ENCODE measurements around the gene DEPDC4.
"Not testable (repeated sequence)": the region's sequence is repeated elsewhere in the genome, so short reads cannot be mapped to it uniquely, and the experiment has no call there.

The DEPDC4 gene

DNA sequence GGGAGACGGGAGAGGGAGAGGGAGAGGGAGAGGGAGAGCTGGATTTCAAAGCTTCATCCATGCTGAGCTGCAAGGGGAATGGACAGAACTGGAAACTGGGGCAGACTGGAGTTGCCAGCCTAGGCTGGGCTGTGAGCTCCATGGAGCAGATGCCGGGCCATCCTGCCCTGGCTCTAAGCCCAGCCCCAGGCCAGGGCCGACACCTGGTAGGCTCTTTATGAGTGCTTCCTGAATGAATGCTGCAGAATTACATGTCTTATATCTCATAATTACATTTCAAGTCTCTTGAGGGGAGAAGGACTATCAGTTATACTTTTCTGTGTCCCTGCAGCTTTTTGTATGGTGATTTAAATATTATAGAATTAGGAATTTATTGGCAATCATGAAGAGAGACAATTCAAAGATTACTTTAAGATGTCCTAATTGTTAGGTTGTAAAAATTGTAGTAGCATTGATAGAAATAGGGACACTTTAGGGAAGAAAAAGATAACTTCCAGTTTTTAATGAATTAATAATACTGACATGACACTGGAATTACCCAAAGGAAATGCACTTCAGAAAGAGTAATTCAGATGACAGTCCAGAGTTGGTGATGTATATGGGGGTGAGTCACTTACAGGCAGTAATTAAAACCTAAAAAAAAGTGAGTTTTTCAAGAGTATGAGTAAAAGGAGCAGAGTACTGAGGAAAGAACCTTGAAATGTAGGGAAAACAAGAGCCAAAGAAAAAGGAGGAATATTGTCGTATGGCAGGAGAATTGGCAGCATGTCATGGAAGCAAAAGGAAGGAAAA is 29.1 kb upstream of the DEPDC4 start:
- H3K4me1 ChIP-seq (ENCODE audit: control insufficient read depth in 1 of 2, insufficient read depth in 1 of 2, low read depth in 1 of 2, low read length in 1 of 2) = no peaks in the 10 kb centered on the region
- no peak overlapping the region for H3K27ac ChIP-seq
- no peak overlapping the region for H3K4me3 ChIP-seq (ENCODE audit: low read depth in 1 of 2, low read length in 1 of 2)
- peaks cover 46% of the 10 kb centered on the region for H3K36me3 ChIP-seq
- no peaks in the 10 kb centered on the region for H3K27me3 ChIP-seq
- TF ChIP-seq, protein P1, sequence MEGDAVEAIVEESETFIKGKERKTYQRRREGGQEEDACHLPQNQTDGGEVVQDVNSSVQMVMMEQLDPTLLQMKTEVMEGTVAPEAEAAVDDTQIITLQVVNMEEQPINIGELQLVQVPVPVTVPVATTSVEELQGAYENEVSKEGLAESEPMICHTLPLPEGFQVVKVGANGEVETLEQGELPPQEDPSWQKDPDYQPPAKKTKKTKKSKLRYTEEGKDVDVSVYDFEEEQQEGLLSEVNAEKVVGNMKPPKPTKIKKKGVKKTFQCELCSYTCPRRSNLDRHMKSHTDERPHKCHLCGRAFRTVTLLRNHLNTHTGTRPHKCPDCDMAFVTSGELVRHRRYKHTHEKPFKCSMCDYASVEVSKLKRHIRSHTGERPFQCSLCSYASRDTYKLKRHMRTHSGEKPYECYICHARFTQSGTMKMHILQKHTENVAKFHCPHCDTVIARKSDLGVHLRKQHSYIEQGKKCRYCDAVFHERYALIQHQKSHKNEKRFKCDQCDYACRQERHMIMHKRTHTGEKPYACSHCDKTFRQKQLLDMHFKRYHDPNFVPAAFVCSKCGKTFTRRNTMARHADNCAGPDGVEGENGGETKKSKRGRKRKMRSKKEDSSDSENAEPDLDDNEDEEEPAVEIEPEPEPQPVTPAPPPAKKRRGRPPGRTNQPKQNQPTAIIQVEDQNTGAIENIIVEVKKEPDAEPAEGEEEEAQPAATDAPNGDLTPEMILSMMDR (IDR thresholded peaks at IDR 0.05) = no peak
- no peaks in the 10 kb centered on the region for H3K9me3 ChIP-seq

DNA sequence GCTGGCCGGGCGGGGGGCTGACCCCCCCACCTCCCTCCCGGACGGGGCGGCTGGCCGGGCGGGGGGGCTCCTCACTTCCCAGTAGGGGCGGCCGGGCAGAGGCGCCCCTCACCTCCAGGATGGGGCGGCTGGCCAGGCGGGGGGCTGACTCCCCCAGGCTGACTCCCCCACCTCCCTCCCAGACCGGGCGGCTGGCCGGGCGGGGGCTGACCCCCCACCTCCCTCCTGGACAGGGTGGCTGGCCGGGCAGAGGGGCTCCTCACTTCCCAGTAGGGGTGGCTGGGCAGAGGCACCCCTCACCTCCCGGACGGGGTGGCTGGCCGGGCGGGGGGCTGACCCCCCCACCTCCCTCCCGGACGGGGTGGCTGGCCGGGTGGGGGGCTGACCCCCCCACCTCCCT is 27.5 kb upstream of the DEPDC4 start:
- peaks cover 44% of the 10 kb centered on the region for H3K36me3 ChIP-seq
- H3K27ac ChIP-seq; H3K4me1 ChIP-seq (ENCODE audit: control insufficient read depth in 1 of 2, insufficient read depth in 1 of 2, low read depth in 1 of 2, low read length in 1 of 2); H3K27me3 ChIP-seq; H3K9me3 ChIP-seq; H3K4me3 ChIP-seq (ENCODE audit: low read depth in 1 of 2, low read length in 1 of 2): not testable (repeated sequence)

DNA sequence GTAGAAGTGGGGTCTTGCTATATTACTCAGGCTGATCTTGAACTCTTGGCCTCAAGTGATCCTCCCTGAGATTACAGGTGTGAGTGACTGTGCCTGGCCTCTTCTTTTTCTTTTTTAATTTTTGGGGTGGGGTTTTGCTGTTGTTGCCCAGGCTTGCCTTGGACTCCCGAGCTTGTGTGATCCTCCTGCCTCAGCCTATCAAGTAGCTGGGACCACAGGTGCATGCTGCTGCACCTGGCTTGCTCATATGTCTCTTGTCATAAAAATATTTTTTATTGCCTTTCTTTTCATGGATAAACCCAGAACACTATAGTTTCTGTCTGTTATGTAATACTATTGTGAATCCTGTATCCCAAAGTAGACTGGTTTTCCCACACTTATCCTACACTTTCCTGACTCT is 26.1 kb upstream of the DEPDC4 start:
- TF ChIP-seq, protein P1 (IDR thresholded peaks at IDR 0.05) = no peak

DNA sequence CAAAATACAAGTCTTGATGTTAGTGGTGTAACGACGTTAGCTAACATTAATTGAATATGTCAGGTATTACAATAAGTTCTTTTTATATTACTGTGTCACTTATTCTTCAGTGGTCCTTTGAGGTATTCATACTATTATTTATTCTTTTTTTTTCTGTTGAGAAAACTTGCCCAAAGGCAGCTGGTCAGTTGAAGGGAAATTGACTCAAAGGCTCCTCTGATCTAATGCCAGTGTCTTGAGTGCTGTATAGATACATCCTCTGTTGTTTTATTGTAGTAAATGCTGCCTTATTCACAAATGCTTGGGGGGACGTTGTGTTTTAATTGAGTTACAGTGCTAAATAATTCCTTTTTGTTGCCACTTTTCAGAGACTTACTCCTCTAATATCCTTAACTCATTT is 23.1 kb upstream of the DEPDC4 start:
- Histone ChIP-seq H3K36me3 (peaks cover 37% of the 10 kb centered on the region), H3K27me3 (no peaks in the 10 kb centered on the region)
- TF ChIP-seq, protein P1 (IDR thresholded peaks at IDR 0.05) = no peak

More for the DNA sequence above, 26.1 kb upstream of the DEPDC4 start:
- Histone ChIP-seq H3K4me1 (ENCODE audit: control insufficient read depth in 1 of 2, insufficient read depth in 1 of 2, low read depth in 1 of 2, low read length in 1 of 2) (no peaks in the 10 kb centered on the region), H3K27me3 (no peaks in the 10 kb centered on the region), H3K4me3 (ENCODE audit: low read depth in 1 of 2, low read length in 1 of 2) (no peak overlapping the region), H3K27ac (no peak overlapping the region), H3K36me3 (peaks cover 31% of the 10 kb centered on the region), H3K9me3 (no peaks in the 10 kb centered on the region)

GRCh38 chr12:100289038-100289437 is 22.2 kb upstream of the DEPDC4 start:
- no peaks in the 10 kb centered on the region for H3K27me3 ChIP-seq

More for the DNA sequence above, 23.1 kb upstream of the DEPDC4 start:
- Histone ChIP-seq H3K4me1 (ENCODE audit: control insufficient read depth in 1 of 2, insufficient read depth in 1 of 2, low read depth in 1 of 2, low read length in 1 of 2) (no peaks in the 10 kb centered on the region), H3K27ac (no peak overlapping the region), H3K4me3 (ENCODE audit: low read depth in 1 of 2, low read length in 1 of 2) (no peak overlapping the region), H3K9me3 (no peaks in the 10 kb centered on the region)

DNA sequence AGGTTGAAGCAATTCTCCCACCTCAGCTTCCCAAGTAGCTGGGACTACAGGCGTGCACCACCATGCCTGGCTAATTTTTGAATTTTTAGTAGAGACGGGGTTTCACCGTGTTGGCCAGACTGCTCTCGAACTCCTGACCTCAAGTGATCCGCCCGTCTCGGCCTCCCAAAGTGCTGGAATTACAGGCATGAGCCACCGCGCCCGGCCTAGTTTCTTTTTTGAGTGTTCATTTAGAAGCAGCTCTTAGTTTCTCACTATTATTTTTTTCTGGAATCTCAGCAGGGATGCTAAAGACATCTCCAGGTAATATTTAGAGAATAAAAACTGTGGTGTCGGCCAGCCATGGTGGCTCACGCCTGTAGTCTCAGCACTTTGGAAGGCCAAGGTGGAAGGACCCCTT is 17.7 kb upstream of the DEPDC4 start:
- H3K9me3 ChIP-seq; H3K27me3 ChIP-seq; H3K27ac ChIP-seq; H3K4me3 ChIP-seq (ENCODE audit: low read depth in 1 of 2, low read length in 1 of 2); H3K4me1 ChIP-seq (ENCODE audit: control insufficient read depth in 1 of 2, insufficient read depth in 1 of 2, low read depth in 1 of 2, low read length in 1 of 2): not testable (repeated sequence)
- H3K36me3 ChIP-seq = peaks cover 32% of the 10 kb centered on the region

More at GRCh38 chr12:100289038-100289437, 22.2 kb upstream of the DEPDC4 start:
- H3K4me1 ChIP-seq (ENCODE audit: control insufficient read depth in 1 of 2, insufficient read depth in 1 of 2, low read depth in 1 of 2, low read length in 1 of 2) = no peaks in the 10 kb centered on the region
- H3K9me3 ChIP-seq = no peaks in the 10 kb centered on the region
- H3K36me3 ChIP-seq = peaks cover 47% of the 10 kb centered on the region
- TF ChIP-seq, protein P1 (IDR thresholded peaks at IDR 0.05) = no peak
- H3K27ac ChIP-seq = no peak overlapping the region
- H3K4me3 ChIP-seq (ENCODE audit: low read depth in 1 of 2, low read length in 1 of 2) = no peak overlapping the region
